Measurements from ENCODE around the gene HSF4. TPM values are rescaled to one million over a fixed set of nuclear protein-coding genes. Genes with fewer than 3 reads are reported as not detected.
A peak's percentile ranks its signal among the peaks of the same experiment; 100 is the strongest.

HSF4 gene
- total and polyA plus RNA-seq, 2 of the 4 experiments (the other 2 are of a cell fraction) = 0.54 to 7.5 TPM

DNA sequence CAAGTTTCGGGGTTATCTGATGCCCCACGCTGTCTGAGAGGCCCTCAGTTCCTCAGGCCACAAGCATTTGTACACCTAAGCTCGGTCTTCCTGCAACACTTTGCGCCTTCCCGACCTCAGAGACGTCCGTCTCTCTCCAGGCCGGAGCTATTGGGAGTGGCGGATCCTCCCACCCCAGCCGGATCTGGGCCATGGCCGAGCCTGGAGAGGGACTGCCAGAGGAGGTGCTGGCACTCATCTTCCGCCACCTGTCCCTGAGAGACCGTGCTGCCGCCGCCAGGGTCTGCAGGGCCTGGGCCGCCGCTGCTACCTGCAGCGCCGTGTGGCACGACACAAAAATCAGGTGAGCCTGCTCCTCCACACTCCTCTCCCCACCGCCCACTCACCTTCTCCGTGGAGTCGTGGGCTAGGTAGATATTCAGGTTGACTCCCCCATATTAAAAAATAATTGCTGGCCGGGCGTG, 2.9 kb upstream of the HSF4 start:
- H3K9me3 ChIP-seq (ENCODE audit: control insufficient read depth, insufficient read depth, low read length) = no peaks in the 10 kb centered on the region
- peak overlapping the region; percentile 7 for H2AK9ac ChIP-seq (replicated peaks; ENCODE audit: low read depth, low read length, poor library complexity)
- H3K4ac ChIP-seq (ENCODE audit: low read depth, low read length) = no peak overlapping the region
- peaks cover 18% of the 10 kb centered on the region; the same call in 1 of the 2 replicates for H3K4me1 ChIP-seq (ENCODE audit: control insufficient read depth, insufficient read depth, low read length)
- H3K79me1 ChIP-seq (ENCODE audit: low read depth in 1 of 2, low read length in 2 of 2) = peaks cover 10 to 25% of the 10 kb centered on the region in 2 experiments; a peak in 2 of 4 replicates
- H3K27me3 ChIP-seq (ENCODE audit: control insufficient read depth, insufficient read depth, low read length) = peaks cover 24% of the 10 kb centered on the region; the same call in 1 of the 2 replicates
- H2BK120ac ChIP-seq (ENCODE audit: low read depth, low read length) = no peak overlapping the region
- no peak overlapping the region for H3K4me3 ChIP-seq (ENCODE audit: insufficient read depth, low read depth, low read length)
- no peak overlapping the region for H2BK20ac ChIP-seq (ENCODE audit: low read depth, low read length)
- no peak overlapping the region for H3K18ac ChIP-seq (ENCODE audit: low read depth, low read length)
- peak overlapping the region; percentile 49; the same call in 1 of the 2 replicates for H4K5ac ChIP-seq (ENCODE audit: low read depth, low read length)
- no peak overlapping the region for H3K27ac ChIP-seq (ENCODE audit: insufficient read depth, low read length)
- H4K91ac ChIP-seq (ENCODE audit: insufficient read depth, low read depth, low read length) = no peak overlapping the region
- H3K23ac ChIP-seq (ENCODE audit: low read depth, low read length) = peak overlapping the region; percentile 35; the same call in 1 of the 2 replicates
- dilution Hi-C loops (cut with HindIII; ENCODE audit: low sequenced_read_pairs, unreplicated experiment) = no loop called here
- intact Hi-C loops (cut with micrococcal nuclease) = no loop called here
- ATAC-seq (ENCODE audit: low read depth) (no peak), DNase-seq (no peak)
- H2BK15ac ChIP-seq (ENCODE audit: low read depth, low read length) = no peak overlapping the region
- H4K8ac ChIP-seq (ENCODE audit: low read depth in 2 of 2, low read length in 2 of 2) = no peak overlapping the region
- no peak overlapping the region for H2BK5ac ChIP-seq (ENCODE audit: low read depth, low read length, poor library complexity, severe bottlenecking)
- no peak overlapping the region for H3K14ac ChIP-seq (replicated peaks; ENCODE audit: low read depth, low read length)
- peaks cover 5% of the 10 kb centered on the region; the same call in 1 of the 2 replicates for H3K9me1 ChIP-seq (ENCODE audit: insufficient read depth, low read length)
- ChIA-PET CTCF (interaction anchor here (0.6 kb wide), 1 partner anchor 11 kb away, joined by 4 read pairs; the partner anchor contains the start of gene B3GNT9), POLR2A (ENCODE audit: unreplicated experiment) (no interaction called here)
- WGBS, 2 experiments (ENCODE audit: extremely low coverage in 2 of 2, insufficient read length in 1 of 2) = 43% methylated on average over 2 of the region's 25 CpGs; no CpG with 5 or more reads in 1 of the 2 experiments
- H3K56ac ChIP-seq (ENCODE audit: extremely low read depth, insufficient read depth, low read length) = no peak overlapping the region
- H4K20me1 ChIP-seq (ENCODE audit: insufficient read depth, low read length) = peaks cover 10% of the 10 kb centered on the region
- H2AFZ ChIP-seq (replicated peaks; ENCODE audit: low read length, poor library complexity) = peak overlapping the region; percentile 19
- in situ Hi-C loops (cut with MboI; ENCODE audit: low sequenced_read_pairs) = no loop called here
- H2AK5ac ChIP-seq (ENCODE audit: low read depth, low read length) = peak overlapping the region; percentile 61; the same call in 1 of the 2 replicates
- BruUV-seq (replicated peaks) = no TSS peak
- TF ChIP-seq SMC3 (IDR thresholded peaks at IDR 0.05; ENCODE audit: low read depth, low read length) = no peak
- no peak for TF ChIP-seq MAFK (IDR thresholded peaks at IDR 0.05; ENCODE audit: low read depth, low read length)
- no peak for TF ChIP-seq MAZ (IDR thresholded peaks at IDR 0.05; ENCODE audit: borderline replicate concordance, low read depth, low read length)
- TF ChIP-seq, protein P1, sequence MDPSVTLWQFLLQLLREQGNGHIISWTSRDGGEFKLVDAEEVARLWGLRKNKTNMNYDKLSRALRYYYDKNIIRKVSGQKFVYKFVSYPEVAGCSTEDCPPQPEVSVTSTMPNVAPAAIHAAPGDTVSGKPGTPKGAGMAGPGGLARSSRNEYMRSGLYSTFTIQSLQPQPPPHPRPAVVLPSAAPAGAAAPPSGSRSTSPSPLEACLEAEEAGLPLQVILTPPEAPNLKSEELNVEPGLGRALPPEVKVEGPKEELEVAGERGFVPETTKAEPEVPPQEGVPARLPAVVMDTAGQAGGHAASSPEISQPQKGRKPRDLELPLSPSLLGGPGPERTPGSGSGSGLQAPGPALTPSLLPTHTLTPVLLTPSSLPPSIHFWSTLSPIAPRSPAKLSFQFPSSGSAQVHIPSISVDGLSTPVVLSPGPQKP (IDR thresholded peaks at IDR 0.05; ENCODE audit: borderline replicate concordance, low read depth, low read length) = no peak
- TF ChIP-seq RAD21 (IDR thresholded peaks at IDR 0.05; ENCODE audit: low read length) = no peak
- no peak for TF ChIP-seq NFE2L2 (IDR thresholded peaks at IDR 0.05; ENCODE audit: low read depth, low read length)
- no peak for TF ChIP-seq RFX5 (IDR thresholded peaks at IDR 0.05; ENCODE audit: low read depth, low read length)
- TF ChIP-seq FOS (IDR thresholded peaks at IDR 0.05; ENCODE audit: low read depth, low read length) = no peak
- TF ChIP-seq POLR2A (IDR thresholded peaks at IDR 0.05; ENCODE audit: low read depth, low read length) = no peak
- TF ChIP-seq CEBPB (IDR thresholded peaks at IDR 0.05; ENCODE audit: low read depth, low read length) = no peak
- TF ChIP-seq MXI1 (IDR thresholded peaks at IDR 0.05; ENCODE audit: borderline replicate concordance, low read depth, low read length) = no peak
- H3K4me2 ChIP-seq (ENCODE audit: low read depth, low read length) = peak overlapping the region; percentile 66
- H3K36me3 ChIP-seq (ENCODE audit: control insufficient read depth, insufficient read depth, low read length) = peaks cover 3% of the 10 kb centered on the region; the same call in 1 of the 2 replicates
- H3K9ac ChIP-seq (ENCODE audit: low read depth, low read length) = no peak overlapping the region
